Kidney capillary endothelial cell (primary cell): ENCODE measurements around the gene PLCZ1.
"Not testable (repeated sequence)": the region's sequence is repeated elsewhere in the genome, so short reads cannot be mapped to it uniquely, and the experiment has no call there.

Experiments
- DNase-seq: peaks from one replicate; pipeline ENCODE4 v3.0.0-alpha.2; 2018; ENCODE audit warnings: low spot score

The PLCZ1 gene

GRCh38 chr12:18703321-18703720 lies 34.5 kb downstream of the PLCZ1 start:
- DNase-seq = no peak

- no peak for DNase-seq
These were observed 37.5 kb downstream of the PLCZ1 start for GRCh38 chr12:18700271-18700670.

DNA sequence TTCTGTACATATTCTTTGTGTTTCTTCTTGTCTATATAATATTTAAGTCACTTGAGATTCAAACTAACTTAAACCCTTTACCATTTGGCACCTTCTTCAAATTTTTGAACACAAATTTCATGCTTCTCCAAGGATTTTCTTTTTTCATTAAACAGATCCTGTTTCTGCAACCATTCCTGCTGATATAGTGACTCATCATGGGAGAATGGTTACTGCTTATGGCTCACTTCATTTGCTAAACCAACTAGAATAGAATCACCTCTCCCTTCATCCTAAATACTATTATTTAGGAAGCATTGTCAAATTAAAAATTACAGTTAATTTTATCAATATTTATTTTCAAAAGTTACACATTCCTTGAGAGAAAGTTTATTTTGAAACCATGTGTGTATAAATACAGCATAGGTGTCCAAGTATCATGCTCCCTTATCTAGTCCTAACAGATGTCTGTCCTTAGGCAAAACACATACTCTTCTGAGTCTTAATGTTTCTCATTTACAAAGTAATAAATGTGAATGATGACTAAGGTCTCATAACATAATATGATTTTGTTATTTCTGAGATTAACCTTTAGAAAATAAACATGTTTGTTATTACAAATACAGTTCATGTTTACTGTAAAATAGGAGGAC lies 40.7 kb downstream of the PLCZ1 start:
- DNase-seq = no peak

DNA sequence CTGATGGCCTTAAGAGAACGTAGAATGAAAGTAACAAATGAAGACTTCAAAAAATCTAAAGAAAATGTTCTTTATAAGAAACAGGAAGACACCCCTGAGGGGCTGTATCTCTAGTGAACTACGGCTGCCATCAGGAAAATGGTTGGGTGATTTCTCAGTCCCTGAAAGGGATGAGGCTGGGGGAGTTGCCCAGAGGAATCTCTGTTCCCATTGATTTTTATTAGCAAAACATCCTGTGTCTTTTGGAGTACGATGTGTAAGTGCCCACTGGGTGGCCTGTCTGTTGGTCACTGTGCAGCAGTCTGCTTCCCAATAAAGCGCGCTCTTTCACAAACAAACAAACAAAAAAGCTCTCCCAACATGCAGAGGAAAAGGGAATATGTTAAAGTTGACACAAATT lies 43.8 kb downstream of the PLCZ1 start:
- DNase-seq = not testable (repeated sequence)

GRCh38 chr12:18690653-18691052 lies 47.2 kb downstream of the PLCZ1 start:
- no peak for DNase-seq

DNA sequence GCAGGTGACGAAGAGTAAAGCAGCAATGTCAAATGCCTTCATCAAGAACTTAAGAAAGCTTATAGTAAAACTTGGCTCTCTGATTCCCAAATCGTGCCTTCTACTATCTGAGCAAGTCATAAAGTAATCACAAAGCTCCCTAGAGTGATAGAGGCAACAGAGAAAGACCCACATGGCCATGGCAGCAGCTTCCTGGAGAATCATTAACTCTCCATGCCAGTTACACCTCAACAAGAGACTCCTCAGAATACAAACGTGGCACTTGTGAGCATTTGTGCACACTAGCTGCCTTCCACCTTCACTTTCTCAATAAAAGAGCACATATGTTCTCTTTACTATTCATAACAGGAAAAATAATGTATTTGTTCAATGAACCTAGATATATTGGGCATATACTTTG lies 48.0 kb downstream of the PLCZ1 start:
- no peak for DNase-seq

GRCh38 chr12:18684430-18684829 lies 53.4 kb downstream of the PLCZ1 start:
- DNase-seq = no peak

DNA sequence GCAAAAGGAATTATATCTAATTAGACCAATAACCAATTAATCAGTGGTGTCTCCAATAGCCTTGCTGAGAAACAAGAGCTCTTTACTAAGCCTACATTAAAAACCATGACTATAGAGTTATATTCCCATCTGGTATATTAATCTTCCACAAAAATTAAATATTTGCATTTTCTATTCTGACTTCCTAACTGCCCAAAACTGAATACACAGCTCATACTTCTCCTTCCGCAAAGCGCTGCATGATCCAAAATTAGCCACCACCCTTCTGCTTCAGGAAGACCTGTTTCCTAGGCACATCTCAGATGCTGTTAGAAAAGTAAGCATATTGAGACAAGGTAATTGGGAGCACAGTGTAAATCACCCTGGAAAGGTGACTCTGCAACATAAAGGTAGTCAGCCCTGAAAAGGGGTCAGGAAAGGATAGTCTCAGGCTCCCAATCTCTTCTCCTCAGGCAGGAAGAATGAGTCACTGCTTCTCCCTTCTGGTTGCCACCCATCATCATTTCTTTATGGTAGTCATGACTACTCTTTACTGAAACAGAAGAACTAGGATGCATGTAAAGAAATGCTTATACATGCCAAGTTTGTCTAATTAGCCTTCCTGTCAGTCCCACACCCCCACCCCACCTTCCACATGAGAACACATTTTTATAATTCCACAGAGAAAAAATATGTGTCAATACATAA lies 54.3 kb downstream of the PLCZ1 start:
- DNase-seq = no peak

DNA sequence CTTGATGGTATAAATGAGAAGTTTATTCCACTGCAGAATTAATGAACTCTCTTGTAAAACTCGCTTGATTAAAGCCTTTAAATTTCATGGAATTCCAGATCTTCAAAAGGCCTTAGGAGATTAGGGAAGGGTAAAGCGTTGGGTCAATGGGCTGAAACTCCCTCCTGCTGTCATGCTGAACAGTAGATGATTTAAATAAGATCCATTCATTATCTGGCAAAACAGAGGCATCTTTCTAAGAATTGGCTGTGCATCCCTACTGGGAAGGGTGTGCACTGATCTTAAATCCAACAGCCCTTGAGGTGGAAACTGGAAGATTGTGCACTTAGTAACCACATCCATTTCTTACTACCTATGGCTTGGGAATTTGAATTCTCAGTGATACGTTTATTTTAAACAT lies 56.0 kb downstream of the PLCZ1 start:
- no peak for DNase-seq

DNA sequence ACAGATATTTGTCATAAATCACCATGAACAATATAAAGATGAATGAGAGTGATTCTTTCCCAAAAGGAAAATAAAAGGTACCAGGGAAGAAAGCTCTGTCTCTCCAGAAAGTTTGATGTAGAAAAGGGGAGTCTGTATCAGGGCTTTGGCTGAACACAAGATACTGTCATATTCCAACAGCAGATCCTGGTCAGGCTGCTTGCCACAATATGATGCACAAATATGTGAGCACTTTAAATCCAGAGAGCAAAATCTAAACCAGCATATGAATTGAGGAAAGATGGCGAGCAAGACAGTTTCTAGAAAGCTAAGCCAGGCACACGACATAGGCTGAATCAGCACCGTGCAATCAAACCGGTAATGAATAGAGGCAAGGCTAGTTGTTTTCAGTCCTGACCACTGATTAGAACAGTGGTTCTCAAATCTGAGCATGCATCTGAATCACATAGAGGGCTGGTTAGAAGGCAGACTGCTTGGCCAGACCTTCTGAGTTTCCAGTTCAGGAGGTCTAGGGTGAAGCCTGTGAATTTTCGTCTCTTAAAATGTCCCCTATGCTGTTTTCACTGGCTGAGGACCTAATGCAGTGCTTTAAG lies 60.7 kb downstream of the PLCZ1 start:
- DNase-seq = no peak

GRCh38 chr12:18676141-18676540 lies 61.7 kb downstream of the PLCZ1 start:
- no peak for DNase-seq

DNA sequence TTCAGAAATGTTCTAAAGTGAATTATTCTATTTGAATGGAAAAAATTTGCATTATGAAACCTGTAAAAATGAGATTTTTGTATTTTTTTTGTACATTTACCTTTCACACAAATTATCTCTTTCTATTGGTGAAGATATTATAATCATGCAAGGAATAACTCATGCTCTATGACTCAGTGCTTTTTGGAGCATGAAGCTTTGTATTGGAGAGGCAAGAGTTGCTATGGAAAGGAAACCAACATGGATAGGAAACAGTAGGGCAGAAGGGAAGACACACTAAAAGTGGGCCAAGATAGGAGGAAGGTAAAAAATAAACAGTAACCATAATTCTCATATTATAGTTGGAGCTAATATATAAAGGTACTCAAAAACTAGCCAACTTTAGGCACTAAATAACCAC lies 79.0 kb downstream of the PLCZ1 start:
- DNase-seq = no peak

- no peak for DNase-seq
These were observed 79.6 kb downstream of the PLCZ1 start for GRCh38 chr12:18658179-18658578.

- no peak for DNase-seq
These were observed 82.5 kb downstream of the PLCZ1 start for GRCh38 chr12:18655351-18655750.

- no peak for DNase-seq
These were observed 84.3 kb downstream of the PLCZ1 start for GRCh38 chr12:18653465-18653864.

GRCh38 chr12:18652596-18652995 lies 85.2 kb downstream of the PLCZ1 start:
- no peak for DNase-seq

DNA sequence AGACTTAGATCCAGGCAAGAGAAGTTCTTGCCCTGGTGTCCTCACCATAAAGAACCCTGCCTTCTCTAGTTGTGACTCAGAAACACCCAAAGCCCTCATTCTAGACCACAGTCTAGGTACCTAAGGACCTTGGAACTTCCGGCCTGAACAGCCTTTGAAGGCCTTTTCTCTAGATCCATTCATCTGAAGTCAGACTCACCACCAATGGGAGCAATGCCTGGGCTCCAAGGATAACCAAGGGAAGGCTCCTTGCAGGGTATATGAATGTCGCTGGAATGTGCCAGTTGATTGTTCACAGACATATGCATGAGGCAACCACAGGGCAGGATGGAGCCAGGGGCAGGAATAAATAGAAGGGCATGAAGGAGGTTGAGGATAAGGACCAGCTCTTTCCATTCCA lies 86.3 kb downstream of the PLCZ1 start:
- no peak for DNase-seq

GRCh38 chr12:18646286-18646890 lies 91.4 kb downstream of the PLCZ1 start:
- DNase-seq = no peak

DNA sequence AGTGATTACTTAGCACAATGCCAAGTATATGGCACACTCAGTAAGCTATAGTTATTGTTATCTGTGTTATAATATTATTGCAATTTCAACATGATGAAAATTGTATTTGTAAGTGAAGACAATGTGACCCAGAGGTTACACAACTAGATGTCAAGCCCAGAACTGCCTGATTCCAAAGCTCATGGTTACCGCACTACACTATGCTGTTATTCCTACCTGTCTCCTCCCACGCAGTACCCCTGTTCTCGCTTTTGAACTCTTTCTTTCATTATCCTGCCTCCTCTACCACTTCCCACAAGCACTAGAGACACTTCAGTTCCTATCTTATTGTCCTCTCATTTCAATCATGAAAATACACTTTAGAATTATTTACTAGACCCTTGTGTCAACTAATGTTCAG lies 93.2 kb downstream of the PLCZ1 start:
- DNase-seq = no peak

DNA sequence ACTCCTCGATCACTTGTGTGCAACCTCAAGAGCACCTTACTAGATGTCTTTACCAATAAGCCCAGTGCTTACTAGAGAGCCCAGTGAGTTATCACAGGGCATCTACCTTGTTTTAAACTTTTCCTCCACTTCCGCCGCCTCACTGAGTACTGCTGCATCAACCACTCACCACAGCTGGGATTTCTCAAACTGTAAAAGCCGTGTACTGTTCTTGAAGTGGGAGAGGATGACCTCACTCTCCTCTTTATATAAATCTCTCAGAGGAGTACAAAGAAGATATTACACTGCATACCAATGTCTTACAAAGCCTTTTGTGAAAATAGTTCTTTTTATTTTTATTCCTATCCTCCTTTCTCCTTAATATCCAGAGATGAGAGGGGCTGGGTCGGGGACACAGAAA lies 94.1 kb downstream of the PLCZ1 start:
- no peak for DNase-seq

GRCh38 chr12:18640321-18640955 lies 97.4 kb downstream of the PLCZ1 start:
- DNase-seq = no peak

DNA sequence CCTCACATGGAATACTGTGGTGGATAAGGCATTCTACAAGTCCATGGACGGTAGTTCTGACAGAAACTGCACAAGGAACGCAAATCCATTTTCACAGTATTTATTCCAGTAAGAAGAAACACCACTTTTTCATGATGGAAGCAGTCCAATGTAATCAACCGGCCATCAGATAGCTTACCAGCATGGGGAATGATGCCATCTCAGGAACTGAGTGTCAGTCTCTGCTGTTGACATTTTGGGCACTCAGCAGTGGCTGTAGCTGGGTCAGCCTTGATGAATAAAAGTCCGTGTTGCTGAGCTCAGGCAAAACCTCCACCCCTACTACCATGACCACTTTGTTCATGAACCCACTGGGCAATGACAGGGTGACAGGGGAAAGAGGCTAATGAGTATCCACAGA lies 103.4 kb downstream of the PLCZ1 start:
- DNase-seq = no peak
